DMS153 (cell line): ENCODE measurements around the gene GPR3.
"Not testable (repeated sequence)": the region's sequence is repeated elsewhere in the genome, so short reads cannot be mapped to it uniquely, and the experiment has no call there.

Source experiments
- DNase-seq: peaks from one replicate; lab custom pipeline; 2025; lab: John Stamatoyannopoulos, UW

Gene GPR3

DNA sequence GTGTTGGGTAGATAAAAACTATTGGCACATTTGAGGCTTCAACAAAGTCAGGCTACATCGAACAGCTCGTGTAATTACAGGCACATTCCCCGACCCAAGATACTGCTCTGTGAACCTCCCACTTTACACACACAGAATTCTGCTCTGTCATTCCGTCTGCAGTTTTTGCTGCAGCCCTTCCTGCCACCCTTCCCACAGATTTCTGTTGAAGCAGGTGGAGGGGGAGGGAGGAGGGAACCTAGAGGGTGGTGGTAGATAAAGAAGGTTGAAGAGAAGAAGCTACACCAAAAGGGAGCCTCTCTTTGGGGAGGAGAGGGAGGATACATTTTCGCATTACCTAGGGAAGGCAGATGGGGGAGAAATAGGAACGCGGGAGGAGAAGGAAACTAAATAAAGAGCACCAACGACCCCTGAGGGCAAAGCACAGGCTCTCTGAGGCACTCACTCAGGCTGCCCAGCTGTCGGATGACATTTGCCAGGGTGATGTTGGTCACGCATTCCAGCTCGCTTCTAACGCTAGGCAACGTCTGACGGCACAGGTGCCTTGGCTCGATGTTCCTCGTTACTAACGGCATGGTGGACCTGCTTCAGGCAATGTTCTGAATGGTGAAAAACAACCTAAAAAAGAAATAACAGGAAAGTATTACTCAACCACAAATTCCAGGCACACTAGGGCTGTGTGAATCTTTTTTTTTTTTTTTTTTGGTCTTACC, 36.0 kb downstream of the GPR3 start:
- no peak for DNase-seq

DNA sequence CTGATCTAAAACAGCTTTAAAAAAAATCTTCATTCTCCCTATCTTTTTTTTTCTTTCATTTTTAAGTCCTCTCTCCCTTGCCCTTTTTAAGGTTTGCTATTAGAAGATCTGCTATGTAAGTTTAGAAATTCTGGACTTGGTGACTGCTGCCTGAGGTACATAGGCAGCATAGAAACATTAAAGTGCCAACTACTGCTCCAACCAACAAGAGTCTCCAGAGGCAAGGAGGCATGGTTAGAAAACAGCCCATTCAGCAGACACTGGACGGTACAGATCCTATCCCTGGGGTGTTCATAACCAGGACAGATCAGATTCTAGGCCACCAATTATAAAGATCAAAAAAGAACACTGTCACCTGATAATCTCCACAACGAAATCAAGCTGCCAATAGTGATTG, 36.6 kb downstream of the GPR3 start:
- no peak for DNase-seq

DNA sequence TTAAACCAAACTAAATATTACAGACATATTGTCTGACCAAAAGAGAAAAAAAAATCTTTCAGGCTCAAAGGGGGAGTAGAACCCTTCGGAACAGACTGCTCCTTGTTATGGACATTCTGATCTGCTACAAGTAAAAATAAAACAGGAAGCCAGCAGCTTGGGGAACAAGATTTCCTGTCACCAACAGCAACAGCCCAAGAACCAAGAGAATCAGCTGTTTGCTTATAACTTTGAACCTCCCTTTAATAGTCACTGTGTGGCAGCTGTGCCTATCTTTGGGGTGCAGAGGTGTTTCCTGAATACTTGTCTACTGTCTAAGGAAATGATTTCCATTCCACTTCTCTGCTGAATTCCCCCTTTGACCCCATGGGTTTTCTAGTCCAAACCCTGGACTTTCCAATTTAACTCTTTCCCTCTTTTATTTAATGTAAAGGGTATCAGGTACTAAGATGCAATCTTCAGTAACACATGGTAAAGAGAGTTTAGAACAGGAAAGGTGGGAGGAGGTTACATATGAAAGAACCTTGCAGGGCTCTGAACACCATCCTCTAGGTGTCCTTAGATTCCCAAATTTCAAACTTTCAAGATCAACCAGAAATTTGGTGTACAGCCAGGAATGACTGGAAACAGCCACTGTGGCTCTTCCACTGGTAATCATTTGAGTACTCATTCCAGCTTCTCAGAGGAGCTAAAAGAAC, 38.6 kb downstream of the GPR3 start:
- no peak for DNase-seq

DNA sequence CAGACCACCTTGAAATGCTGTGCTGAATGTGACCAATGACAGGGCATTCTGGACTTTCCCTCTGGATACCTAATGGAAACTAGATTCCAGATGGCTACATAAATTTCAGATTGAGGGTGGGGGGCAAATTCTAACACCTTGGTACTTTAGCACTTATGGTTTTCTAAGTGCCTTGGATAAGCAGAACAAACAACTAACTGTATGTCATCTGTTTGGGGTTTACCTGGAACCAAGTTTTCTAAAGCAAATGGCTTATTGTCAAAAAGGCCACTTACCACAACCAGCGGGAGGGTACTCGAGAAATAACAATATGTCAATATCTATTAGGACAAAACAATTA, 39.1 kb downstream of the GPR3 start:
- DNase-seq, result no peak

DNA sequence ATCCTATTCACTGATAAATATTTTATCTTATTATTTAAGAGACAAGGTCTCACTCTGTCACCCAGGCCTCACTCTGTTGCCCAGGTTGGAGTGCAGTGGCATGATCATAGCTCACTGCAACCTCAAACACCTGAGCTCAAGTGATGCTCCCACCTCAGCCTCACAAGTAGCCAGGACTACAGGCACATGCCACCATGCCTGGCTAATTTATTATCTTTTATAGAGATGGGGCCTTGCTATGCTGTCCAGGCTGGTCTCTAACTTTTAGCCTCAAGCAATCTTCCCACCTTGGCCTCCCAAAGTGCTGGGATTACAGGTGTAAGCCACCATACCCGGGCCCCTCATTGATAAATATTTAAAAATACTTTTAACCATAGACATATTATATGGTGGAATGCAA, 40.3 kb downstream of the GPR3 start:
- not testable (repeated sequence) for DNase-seq

DNA sequence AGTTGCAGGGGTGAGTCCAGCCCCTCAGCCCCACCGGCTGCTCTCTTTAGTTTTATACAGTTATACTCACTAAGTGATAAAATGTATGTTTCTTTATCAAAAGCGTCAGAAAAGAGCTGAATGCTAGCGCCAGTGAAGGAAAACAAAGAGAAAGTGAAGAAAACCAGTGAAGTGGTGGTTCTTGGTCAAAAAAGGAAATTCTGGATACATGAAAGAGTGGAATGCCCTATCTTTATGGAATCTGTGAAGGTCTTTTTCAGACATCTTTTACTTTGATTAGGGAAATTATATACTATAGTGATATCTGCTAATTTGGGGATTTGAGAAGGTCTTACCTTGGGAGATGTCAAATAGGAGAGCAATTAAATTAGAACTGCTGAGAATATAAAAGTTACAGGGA, 41.3 kb downstream of the GPR3 start:
- no peak for DNase-seq

DNA sequence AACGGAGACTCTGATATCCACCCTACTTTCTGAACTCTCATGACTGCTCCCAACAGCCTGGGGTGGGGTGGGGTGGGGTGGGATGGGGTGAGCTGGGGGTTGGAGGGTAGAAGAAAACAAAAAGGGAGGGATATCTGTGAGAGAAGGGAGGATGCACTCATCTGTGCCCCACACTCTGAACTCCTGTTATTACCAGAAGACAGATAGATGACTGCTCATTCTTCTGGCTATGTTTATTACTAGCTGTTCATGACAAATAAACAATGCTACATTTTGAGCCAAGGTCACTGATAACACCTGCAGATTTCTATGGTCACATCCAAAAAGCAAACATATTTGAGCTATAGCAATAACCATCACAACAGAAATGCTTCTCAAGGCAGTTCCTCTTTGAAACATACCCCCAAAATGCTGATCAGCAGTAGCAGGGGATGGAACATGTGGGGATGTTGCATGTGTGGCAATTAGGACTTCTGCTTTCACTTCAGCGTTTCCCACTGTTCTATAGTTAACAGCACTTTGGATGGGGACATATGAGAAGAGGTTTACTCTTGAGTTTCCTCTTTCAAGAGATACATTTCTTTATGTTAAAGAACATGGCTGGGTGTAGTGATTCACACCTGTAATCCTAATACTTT, 43.3 kb downstream of the GPR3 start:
- no peak for DNase-seq

DNA sequence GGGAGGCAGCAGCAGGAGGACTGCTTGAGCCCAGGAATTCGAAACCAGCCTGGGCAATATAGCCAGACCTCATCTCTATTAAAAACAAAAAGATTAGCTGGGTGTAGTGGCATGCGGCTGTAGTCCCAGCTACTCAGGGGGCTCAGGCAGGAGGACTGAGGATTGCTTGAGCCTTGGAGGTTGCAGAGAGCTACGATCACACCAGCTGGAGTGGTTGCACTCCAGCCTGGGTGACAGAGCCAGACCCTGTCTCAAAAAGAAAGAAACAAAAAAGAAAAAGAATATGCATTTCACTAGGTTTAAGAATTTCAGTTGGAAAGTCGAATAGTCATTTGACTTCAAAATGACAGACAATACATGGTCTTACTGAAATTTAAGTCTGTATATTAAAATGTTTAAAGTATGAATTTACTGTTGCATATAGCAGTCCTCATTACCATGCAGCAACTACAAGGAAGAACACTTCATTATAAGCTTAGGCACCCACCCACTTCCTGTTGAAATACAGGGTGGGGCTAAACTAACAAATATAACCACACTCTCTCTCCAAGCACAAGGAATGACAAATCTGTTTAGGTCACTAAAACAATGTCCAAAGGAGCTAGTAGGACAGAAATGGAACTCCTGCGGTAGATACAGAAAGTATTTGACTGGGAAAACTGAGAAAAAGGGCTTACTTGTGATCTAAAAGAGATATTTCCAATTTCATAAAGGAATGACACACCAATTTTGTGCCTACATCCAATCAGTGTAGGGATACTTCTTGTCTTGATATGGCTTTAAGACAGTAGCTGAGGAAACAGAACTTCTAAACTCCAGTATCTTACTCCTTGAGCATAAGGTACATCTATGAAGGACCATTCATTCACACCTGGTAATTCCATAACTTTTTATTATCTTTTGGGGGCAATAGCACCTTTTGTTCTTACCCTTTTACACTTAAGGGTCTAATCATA, 44.1 kb downstream of the GPR3 start:
- peak; percentile 78 for DNase-seq

DNA sequence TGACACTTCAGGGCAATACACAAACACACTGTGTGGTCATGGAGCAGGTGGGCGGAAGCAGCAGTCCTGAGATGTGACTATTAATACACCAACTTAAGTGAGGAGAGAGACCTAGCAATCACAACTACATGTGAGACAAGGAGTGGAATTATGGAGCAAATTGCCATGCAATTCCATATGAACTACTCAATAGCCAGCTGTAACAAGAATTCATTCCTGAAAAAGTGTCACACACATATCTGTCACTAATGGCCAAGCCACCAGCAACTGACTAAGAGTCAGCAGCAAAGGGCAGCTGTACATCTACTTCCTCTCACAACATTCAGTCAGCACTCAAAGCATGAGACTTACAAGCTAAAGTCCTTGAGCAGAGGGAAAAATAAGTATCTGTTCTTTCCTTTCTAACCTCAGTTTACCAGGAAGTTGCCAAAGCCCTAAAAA, 46.2 kb downstream of the GPR3 start:
- DNase-seq, result no peak

DNA sequence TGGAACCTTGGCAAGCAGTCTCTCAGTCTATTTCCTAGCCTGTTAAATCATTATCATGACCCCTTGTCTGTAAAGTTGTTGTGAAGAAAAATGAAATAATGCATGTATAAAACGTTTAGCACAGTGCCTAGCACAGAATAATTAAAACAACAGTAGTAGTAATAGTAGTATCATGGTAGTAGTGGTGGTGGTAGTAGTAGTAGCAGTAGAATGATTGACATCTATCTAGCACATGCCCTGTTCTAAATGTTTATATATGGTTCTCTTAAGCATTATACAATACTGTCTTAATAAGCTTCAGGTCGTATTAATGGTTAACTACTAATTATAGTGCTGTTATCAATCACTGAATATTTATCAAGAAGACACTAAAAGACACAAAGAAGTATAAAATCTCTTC, 46.7 kb downstream of the GPR3 start:
- no peak for DNase-seq

DNA sequence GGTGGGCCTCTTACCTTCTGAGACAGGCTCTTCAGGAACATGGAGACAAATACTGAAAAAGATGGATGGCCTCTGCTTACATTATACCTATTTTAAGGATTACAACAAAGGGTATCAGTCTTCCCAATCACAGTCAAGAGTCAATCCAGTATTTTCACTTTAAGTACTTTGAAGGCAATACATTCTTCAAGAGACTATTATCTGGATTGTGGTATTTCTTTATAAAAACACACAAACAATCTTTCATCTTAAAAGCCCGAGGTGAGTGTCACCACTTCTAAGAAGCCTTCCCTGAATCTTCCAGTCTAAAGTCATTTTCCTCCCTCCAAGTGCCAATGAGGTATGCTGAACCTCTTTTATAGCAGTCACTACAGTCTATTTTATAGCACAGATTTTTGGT, 52.2 kb downstream of the GPR3 start:
- DNase-seq, result no peak
